ENCODE data around the gene APOA1.

DNA sequence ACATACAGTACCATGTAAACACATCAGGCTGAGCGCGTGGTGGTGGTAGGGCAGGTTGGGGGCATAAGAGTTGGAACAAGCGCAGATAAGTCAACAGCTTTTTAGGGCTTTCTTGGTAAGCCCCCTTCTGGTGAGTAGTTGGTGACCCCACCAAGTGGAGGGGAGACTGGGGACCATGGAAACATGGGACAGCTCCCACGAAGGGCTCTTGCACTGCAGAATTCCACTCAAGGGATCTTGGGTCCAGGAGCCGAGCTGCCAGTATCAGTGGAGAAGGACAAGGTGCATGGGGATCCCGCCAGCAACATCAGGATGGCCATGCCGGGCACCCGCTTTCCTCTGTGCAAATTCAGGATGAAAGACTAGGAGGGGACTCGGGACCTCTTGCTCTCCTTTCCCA, 6.2 kb upstream of the APOA1 start:
- TF ChIP-seq, protein P1, sequence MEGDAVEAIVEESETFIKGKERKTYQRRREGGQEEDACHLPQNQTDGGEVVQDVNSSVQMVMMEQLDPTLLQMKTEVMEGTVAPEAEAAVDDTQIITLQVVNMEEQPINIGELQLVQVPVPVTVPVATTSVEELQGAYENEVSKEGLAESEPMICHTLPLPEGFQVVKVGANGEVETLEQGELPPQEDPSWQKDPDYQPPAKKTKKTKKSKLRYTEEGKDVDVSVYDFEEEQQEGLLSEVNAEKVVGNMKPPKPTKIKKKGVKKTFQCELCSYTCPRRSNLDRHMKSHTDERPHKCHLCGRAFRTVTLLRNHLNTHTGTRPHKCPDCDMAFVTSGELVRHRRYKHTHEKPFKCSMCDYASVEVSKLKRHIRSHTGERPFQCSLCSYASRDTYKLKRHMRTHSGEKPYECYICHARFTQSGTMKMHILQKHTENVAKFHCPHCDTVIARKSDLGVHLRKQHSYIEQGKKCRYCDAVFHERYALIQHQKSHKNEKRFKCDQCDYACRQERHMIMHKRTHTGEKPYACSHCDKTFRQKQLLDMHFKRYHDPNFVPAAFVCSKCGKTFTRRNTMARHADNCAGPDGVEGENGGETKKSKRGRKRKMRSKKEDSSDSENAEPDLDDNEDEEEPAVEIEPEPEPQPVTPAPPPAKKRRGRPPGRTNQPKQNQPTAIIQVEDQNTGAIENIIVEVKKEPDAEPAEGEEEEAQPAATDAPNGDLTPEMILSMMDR (IDR thresholded peaks at IDR 0.05): no peak
- TF ChIP-seq POLR2A (IDR thresholded peaks at IDR 0.05): no peak
